ENCODE results near the gene MS4A6E.

- TF ChIP-seq SP1 (IDR thresholded peaks at IDR 0.05; ENCODE audit: low read depth) (no peak), POLR2A (IDR thresholded peaks at IDR 0.05; ENCODE audit: borderline replicate concordance, extremely low read depth, insufficient read depth, insufficient read length) (no peak), CEBPB (IDR thresholded peaks at IDR 0.05; ENCODE audit: low read depth) (no peak), POLR2AphosphoS5 (IDR thresholded peaks at IDR 0.05; ENCODE audit: low read depth, low read length) (no peak), EZH2 (IDR thresholded peaks at IDR 0.05) (no peak), CBX3 (IDR thresholded peaks at IDR 0.05; ENCODE audit: low read depth) (no peak)
- TF ChIP-seq, protein P1, sequence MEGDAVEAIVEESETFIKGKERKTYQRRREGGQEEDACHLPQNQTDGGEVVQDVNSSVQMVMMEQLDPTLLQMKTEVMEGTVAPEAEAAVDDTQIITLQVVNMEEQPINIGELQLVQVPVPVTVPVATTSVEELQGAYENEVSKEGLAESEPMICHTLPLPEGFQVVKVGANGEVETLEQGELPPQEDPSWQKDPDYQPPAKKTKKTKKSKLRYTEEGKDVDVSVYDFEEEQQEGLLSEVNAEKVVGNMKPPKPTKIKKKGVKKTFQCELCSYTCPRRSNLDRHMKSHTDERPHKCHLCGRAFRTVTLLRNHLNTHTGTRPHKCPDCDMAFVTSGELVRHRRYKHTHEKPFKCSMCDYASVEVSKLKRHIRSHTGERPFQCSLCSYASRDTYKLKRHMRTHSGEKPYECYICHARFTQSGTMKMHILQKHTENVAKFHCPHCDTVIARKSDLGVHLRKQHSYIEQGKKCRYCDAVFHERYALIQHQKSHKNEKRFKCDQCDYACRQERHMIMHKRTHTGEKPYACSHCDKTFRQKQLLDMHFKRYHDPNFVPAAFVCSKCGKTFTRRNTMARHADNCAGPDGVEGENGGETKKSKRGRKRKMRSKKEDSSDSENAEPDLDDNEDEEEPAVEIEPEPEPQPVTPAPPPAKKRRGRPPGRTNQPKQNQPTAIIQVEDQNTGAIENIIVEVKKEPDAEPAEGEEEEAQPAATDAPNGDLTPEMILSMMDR (IDR thresholded peaks at IDR 0.05 in 2 of 3, conservative IDR thresholded peaks at IDR 0.05 in 1 of 3; ENCODE audit: borderline replicate concordance in 1 of 3, insufficient read depth in 1 of 3, low read depth in 2 of 3, low read length in 2 of 3): no peak
These were observed 45.7 kb downstream of the MS4A6E start for GRCh38 chr11:60372767-60373166.

Data from HCT116 (cell line).